GM18519 (cell line): Measurements from ENCODE around the gene SLC25A24.
"Not testable (repeated sequence)": the region's sequence is repeated elsewhere in the genome, so short reads cannot be mapped to it uniquely, and the experiment has no call there.

Source experiments
- ATAC-seq: cut with Tn5 transposase; IDR thresholded peaks from one replicate; pipeline ENCODE4 v1.9.1; 2021; ENCODE audit warnings: mild to moderate bottlenecking, moderate library complexity; ENCODE audit not compliant: unreplicated experiment, low FRiP score

Gene SLC25A24

GRCh38 chr1:108200687-108201051 is 526 bp upstream of the SLC25A24 start:
- no peak for ATAC-seq

DNA sequence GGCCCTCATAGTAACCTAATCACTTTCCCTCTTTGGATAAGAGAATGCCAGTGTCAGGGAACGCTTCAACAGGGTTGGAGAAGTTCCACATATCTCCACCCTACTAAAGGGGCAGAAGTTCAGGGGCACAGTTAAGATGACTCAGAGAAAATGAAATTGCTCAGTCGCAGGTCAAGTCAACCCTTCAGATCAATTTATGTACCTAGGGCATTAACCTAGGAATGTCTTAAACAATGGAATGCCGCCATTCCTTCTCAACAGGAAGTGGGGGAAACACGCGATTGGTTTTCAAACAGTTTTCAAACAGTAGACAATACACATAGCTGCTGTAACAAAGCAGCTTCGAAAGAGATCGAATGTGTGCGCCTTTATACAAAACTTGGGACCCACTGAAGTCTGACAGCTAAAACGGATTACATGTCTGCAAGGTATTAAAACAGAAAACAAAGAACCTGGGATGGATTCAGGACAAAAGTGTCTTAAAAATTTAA is 897 bp downstream of the SLC25A24 start:
- no peak for ATAC-seq

DNA sequence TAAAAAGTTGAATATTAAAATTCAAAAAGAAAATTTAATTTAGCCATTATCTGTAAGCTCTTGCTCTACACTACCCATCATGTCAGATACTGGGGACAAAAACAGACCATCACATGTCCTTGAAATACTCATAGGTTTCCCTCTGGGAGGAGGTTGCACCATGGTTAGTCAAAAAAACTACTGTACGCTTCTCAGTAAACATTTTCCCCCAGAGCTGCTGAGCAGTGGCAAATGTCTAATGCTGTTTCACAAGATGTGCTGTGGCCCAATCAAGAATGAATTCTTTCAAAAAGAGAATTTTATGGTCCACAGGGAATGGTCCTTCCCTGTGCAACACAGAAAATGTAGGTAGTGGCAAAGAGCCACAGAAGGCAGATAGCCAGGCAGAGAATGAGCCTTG is 6.1 kb downstream of the SLC25A24 start:
- ATAC-seq, result no peak

GRCh38 chr1:108193333-108193732 is 6.8 kb downstream of the SLC25A24 start:
- no peak for ATAC-seq

- no peak for ATAC-seq
Measured at GRCh38 chr1:108192581-108192980, 7.6 kb downstream of the SLC25A24 start.

GRCh38 chr1:108190686-108191416 is 9.3 kb downstream of the SLC25A24 start:
- ATAC-seq, result no peak

DNA sequence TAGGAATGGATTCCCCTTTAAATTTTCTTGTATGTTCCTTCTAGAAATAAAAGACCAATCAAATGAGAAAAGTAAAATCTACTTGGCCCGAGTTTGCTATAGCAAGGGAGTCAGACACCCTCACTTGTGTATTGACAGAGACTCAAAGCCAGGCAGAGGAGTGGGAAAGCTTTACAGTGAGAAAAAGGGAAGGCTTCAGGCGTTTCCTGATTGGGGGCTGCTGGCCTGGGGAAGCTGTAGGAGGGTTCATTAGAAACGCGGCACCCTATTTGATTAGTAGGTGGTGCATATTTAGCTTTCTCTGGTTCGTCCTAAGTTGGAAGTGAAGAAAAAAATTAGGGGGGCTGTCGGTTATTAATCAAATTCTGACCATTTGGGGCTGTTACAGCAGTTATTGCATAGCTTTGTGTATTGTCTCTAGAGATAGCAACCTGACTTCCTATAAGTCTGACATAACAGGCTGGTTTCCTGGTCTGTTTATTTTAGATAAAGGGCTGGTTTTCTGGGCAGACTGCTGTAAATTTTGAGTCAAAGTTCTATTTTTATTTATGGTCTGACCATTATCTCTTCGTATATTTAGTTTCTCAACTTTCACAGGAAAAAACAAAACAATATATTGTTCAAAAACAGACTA is 10.0 kb downstream of the SLC25A24 start:
- no peak for ATAC-seq

DNA sequence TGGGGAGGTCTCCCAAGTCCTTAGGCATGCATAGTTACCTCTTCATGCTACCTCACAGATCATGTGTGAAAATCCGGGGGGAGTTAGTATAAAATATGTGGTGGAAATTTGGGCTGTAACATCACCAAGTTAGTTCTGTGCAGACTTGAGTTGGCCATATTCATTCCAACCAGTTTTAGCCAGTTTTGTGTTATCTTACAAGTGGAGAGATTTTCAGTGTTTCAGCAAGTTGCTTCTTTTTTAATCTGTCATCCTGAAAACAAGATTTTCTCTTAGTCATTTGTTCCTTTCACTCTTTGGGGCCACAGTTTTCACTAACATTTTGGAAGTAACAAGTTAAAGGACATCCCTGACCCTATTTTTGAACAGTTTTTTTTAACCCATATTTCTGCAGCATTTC is 11.3 kb downstream of the SLC25A24 start:
- ATAC-seq, result no peak

DNA sequence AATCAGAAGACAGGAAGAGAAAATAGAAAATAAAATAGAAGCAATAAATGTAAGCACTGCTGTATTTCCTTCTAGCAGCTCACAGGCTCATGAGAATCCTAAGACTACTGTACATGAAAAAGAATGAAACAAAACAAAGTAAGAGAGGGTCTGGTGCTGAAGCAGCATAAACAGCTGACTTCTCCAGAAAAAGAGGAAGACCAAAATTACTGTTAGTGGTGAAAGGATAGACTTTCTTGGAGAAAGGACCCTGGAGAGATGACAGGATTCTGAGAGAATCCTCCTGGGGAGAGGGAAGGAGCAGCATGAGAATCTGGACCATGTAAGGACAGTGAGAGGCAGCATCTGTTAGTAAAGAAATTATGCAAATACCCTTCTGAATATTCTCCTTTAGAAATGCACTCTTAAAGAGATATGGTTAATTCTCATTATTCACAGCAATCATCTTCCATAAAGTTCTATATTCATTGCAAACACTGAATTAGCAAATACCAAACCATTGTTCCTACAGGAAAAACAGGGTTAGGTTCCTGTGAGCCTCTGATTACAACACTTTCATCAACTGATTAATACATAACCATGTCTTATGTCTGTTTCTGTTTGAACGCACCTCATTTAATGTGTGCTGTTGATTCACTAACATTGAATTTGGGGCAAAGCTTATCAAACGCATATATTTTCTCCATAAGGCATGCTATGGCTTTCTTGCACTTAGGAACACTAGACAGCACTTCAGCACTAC is 17.0 kb downstream of the SLC25A24 start:
- ATAC-seq, result no peak

GRCh38 chr1:108179018-108179417 is 21.1 kb downstream of the SLC25A24 start:
- no peak for ATAC-seq

GRCh38 chr1:108162409-108162808 is 37.7 kb downstream of the SLC25A24 start:
- ATAC-seq, result not testable (repeated sequence)

DNA sequence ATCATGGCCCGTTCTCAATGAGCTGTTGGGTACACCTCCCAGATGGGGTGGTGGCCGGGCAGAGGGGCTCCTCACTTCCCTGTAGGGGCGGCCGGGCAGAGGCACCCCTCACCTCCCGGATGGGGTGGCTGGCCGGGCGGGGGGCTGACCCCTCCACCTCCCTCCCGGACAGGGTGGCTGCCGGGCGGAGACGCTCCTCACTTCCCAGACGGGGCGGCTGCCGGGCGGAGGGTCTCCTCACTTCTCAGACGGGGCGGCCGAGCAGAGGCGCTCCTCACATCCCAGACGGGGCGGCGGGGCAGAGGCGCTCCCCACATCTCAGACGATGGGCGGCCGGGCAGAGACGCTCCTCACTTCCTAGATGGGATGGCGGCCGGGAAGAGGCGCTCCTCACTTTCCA is 40.2 kb downstream of the SLC25A24 start:
- not testable (repeated sequence) for ATAC-seq

DNA sequence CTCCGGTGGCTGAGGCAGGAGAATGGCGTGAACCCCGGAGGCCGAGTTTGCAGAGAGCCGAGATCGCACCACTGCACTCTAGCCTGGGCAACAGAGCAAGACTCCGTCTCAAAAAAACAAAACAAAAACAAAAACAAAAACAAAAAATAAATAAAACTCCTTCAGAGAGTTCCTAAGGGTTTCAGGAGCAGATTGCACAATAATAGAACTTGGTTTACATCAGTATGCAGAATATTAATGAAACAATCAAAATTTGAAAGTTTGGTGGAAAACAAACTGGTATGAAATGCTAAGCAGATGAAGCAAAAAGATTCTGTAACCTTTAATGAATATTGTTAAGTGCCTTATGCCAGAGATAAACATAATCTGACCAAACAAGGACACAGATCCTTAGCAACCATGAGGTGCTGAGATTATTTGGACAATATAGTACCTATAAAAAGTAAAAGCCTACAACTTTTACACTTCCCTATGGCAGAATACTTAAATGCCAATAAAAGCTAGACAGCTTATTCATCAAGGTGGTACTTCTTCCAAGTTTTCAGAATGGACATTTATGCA is 41.2 kb downstream of the SLC25A24 start:
- no peak for ATAC-seq

- ATAC-seq, result no peak
Measured at GRCh38 chr1:108154314-108154713, 45.8 kb downstream of the SLC25A24 start.

GRCh38 chr1:108152782-108153222 is 47.3 kb downstream of the SLC25A24 start:
- ATAC-seq, result no peak

- no peak for ATAC-seq
Measured at GRCh38 chr1:108151548-108151947, 48.6 kb downstream of the SLC25A24 start.

DNA sequence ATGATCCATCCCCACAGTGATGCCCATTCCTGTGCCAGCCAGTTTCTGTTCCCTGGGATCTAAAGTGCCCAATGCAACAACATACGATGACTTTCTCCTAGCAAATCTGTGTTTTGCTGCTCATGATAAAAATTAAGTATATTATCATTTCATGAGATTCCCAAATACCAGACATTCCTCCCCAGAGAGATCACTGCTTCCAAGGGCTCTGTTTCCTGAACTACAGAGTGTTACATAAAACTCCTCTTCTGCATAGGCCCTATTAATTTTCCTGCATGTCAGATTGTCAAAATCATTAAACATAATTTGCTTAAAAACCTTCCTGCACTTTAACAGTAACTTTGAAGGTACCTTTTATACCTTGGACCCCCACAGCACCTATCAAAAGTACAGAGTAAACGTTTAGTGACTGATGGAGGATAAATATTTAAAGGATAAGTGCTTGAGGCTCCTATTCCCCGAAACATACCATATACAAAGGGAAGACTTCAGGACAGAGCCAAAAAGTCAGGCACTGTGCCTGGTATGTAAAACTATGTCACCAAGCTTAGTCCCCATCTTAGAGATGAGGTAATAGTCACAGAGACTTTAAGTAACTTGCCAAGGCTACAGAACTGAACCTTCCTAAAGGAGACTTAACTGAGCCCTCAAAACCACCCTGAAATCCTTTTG is 50.2 kb downstream of the SLC25A24 start:
- no peak for ATAC-seq

GRCh38 chr1:108144569-108144968 is 55.6 kb downstream of the SLC25A24 start:
- ATAC-seq, result not testable (repeated sequence)

DNA sequence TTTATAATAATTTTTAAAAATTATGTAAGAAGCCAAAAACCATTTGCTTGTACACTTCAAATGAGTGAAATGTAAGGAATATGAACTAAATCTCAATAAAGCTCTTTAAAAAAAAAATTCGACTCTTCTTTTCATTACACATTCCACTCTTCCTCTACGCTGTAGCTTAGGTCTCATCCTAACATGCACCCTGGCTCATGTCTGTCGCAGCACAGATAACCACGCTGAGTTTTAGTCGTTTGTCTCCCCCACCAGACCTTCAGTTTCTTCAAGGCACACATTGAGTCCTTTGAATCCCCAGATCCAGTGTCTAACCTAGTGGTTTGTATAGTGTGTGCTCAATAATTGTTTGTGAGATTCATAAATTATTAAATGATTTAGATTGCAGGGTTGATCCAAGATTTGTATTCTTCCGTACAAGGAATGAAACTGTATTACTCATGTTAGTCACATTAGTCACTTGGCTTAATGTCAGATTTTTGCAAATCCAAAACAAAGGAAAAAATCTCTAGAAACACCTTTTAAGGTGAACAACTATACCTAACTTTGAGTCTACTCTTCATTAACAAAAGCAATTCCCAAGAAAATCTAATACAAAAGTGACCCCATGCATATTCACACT is 57.3 kb downstream of the SLC25A24 start:
- ATAC-seq, result no peak

DNA sequence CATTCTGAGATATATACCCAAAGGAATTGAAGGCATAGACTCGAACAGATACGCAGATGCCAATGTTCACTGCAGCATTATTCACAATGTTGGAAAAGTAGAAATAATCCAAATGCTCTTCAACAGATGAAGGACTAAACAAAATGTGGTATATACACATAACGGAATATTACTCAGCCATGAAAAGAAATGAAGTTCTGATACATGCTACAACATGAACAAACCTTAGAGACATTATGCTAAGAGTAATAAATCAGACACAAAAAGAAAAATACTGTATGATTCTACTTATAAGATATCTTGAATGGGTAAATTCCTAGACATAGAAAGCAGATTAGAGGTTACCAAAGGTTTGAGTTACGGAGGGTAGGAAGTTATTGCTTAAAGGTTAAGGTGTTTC is 57.9 kb downstream of the SLC25A24 start:
- no peak for ATAC-seq
